Ureter (tissue), 1 donor: Measurements from ENCODE around the gene GNAZ. TPM values are rescaled to one million over a fixed set of nuclear protein-coding genes. Genes with fewer than 3 reads are reported as not detected.

ENCODE experiments used
- DNase-seq: peaks from one replicate; pipeline ENCODE4 v3.0.0-alpha.2; 2020; ENCODE audit warnings: low spot score
- total RNA-seq: library from RNA; stranded (reverse); gene quantifications from one replicate; pipeline ENCODE4 v1.2.4, GENCODE V29; 2023
- donor health status: DM: yes; HTN: yes; CAD: no.

GNAZ gene
- total RNA-seq, 1 donor from 2014 or later, result 10.7 TPM

GRCh38 chr22:23076896-23077572, 6.7 kb downstream of the GNAZ start:
- DNase-seq, result no peak

DNA sequence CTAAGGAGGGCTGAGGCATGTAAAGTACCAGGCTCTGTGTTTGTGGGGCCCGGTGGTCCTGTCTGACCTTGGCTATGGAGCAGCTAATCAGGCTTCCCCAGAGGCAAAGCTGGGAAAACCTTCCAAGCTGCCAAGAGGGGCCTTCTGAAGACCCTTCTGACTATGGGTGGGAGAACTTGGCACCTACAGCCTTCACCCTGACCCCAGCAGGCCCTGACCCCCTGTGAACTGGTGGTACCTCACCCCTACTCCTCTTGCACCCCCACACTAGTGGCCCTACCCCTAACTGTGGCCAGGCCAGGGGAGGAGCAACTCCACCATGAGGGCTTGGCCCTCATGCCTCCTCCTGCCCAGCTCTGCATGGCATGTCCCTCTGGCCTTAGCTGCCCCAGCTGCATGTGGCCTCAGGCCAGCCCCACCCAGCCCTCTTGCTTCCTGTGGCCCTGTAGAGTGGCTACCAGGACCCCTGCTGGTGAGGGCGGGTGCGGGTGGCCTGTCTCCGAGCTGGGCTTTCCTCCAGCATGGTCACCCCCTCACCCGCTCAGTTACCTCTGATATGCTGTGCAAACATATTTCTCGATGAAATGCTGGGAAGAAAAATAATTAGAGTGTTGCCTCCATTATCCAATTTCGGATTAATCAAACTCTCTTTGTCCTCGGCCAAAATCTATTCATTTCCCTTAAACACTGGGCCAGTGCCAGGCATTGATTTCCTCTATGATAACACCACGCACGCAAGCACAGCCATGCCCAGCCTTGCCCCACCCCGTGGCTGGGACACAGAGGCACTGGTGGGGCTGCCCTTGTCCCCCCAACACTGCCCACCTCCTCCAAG, 7.5 kb downstream of the GNAZ start:
- DNase-seq, result no peak

DNA sequence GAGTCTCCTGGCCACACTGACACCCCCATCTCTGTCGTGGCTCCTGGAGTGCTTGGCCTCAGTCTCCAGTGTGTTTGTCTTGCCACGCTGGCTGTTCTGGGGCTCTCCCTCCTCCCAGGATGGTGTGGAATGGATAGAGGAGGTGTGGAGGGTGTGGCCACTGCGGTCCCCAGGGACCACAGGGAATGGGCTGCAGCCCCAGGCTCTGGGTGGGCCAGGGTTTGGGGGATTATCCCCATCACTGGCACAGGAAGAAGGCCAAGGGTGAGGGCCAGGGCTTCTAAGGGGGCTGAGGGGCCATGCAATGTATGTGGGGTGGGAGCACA, 8.1 kb downstream of the GNAZ start:
- no peak for DNase-seq

GRCh38 chr22:23079240-23079768, 9.0 kb downstream of the GNAZ start:
- DNase-seq, result no peak

- no peak for DNase-seq
These were observed 9.6 kb downstream of the GNAZ start for GRCh38 chr22:23079814-23080521.

- DNase-seq, result no peak
These were observed 10.4 kb downstream of the GNAZ start for GRCh38 chr22:23080613-23081290.

- no peak for DNase-seq
These were observed 12.4 kb downstream of the GNAZ start for GRCh38 chr22:23082534-23083314.

GRCh38 chr22:23083315-23084021, 13.1 kb downstream of the GNAZ start:
- DNase-seq, result no peak

GRCh38 chr22:23084453-23085350, 14.4 kb downstream of the GNAZ start:
- DNase-seq, result no peak

- DNase-seq, result no peak
These were observed 15.0 kb downstream of the GNAZ start for GRCh38 chr22:23085351-23085671.

DNA sequence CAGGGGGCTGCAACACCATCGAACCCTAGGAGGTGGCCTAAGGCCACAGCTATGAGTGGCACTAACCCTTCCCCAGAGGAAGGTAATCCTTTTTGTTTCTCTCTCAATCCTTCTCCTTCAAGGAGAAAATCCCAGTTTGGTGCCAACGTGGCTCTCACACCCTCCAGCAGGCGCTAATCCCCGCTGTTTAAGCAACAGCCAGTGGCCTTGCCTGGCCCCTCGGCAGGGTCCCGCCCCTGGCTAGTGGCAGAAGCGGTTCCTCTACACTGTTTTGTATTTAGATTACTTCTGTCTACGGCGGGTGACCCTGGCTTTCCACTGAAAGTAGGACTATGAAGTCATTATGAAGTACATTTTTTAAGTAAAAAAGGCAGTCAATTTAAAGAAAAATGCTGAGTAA, 15.5 kb downstream of the GNAZ start:
- no peak for DNase-seq

GRCh38 chr22:23086263-23086662, 15.9 kb downstream of the GNAZ start:
- DNase-seq, result no peak

- no peak for DNase-seq
These were observed 16.5 kb downstream of the GNAZ start for GRCh38 chr22:23086787-23087186.

- no peak for DNase-seq
These were observed 17.9 kb downstream of the GNAZ start for GRCh38 chr22:23088199-23088604.

DNA sequence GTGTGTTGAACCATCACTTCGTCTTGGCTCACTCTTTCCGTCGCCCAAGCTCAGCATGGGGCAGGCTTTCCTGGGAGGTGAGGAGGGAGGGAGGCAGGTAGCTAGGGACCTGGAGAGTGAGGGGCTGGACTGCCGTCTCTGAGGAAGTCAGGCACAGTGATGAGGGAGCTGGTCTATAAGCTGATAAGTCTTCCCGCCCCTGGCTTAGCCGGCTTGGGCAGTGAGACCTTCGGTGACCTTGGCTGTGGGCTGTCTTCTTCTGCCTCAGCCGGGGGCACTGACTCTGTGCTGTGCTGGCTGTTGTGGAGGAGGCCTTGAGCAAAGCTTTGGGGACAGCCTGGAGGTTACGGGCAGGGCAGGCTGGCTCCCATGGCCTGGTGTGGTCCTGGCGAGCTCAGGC, 18.7 kb downstream of the GNAZ start:
- no peak for DNase-seq

DNA sequence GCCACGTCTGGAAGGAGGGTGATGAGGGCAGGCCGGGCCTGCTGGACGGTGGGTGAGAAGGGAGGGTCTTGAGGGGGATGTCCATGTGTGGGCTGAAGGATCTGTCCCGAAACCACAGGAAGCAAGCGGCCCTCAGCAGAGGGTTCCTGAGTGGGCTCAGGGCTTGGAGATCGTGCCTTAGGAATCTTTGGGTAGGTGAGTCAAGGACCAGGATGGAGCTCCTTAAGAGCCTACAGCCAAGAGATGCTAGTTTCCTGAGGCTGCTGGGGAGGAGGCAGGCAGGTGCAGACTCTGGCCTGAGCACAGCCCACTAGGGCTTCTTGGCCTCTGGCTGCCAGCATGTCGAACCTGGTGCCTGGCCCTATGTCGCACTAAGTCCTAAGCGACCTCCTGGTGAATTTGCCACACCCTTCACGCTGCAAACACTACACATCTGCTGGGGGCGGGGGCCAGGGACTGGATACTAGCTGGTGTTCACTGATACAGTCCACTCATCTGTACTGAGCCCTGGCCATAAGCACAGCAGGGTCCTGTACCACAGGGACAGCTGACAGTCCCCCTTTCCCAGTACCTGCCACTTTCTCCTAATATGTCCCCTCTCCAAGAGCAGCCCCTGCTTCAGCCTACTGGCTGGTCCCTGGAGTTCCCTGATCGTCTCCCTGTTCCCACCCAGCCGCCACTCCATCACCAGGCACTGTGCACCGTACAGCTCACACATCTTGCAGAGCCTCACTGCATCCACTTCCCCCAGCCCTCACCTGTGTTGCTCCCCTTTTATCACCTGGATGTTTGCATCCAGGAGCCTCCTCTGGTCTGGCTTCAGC, 19.5 kb downstream of the GNAZ start:
- no peak for DNase-seq

- DNase-seq, result no peak
These were observed 20.1 kb downstream of the GNAZ start for GRCh38 chr22:23090457-23090835.

DNA sequence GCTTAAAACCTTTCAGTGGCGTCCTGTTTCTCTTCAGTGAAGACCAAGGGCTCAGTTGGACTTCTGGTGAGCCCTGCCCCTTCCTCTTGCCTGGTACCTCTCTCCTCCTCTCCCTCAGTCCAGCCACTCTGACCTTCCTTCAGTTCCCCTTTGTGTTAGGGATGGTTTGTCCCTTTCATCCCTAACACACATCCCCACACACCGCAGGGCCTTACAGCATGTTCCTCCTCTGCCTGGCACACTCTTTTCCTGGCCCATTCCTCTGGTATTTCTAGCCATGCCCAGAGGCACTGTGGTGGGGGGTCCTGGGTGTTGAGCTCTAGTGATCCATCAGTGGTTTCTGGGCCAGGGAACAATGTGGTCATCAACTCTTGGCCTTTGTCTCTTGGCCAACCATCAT, 21.4 kb downstream of the GNAZ start:
- no peak for DNase-seq
